Dermis lymphatic vessel endothelial cell (primary cell): ENCODE measurements around the gene SPANXD. TPM values are rescaled to one million over a fixed set of nuclear protein-coding genes. Genes with fewer than 3 reads are reported as not detected.

ENCODE experiments used
- total RNA-seq: library from RNA; depleted of rRNA; stranded (reverse); fragments of >200 nt; gene quantifications from 2 replicates; pipeline ENCODE4 v1.2.1, GENCODE V29; 2014

SPANXD gene
- total RNA-seq = not detected in 2 replicates

GRCh38 chrX:141698639-141699038 is at the start of gene SPANXD:
TSS of gene SPANXD (minus strand) at chrX:141698739. CDS start at chrX:141698405, 334 bp downstream.

Other genes starting within 250 kb of the SPANXD start
- gene SPANXA1, start 114.0 kb downstream of the SPANXD start, total RNA-seq = not detected in 2 replicates
- not detected in 2 replicates for gene SPANXA2, start 109.0 kb downstream of the SPANXD start, total RNA-seq
- gene MAGEC3, start 139.6 kb upstream of the SPANXD start, total RNA-seq = not detected in 2 replicates
- not detected in 2 replicates for gene MAGEC1, start 205.2 kb upstream of the SPANXD start, total RNA-seq